Activated CD8-positive, alpha-beta memory T cell treated with anti-CD3 and anti-CD28 coated beads for 4 hours (primary cell): Measurements from ENCODE around the gene CNTNAP2.

Source experiments
- DNase-seq, 2 donors: peaks; one replicate each; pipeline ENCODE4 v3.0.0-alpha.2; 2020; ENCODE audit warnings: low read depth in 2 of 2

Gene CNTNAP2

DNA sequence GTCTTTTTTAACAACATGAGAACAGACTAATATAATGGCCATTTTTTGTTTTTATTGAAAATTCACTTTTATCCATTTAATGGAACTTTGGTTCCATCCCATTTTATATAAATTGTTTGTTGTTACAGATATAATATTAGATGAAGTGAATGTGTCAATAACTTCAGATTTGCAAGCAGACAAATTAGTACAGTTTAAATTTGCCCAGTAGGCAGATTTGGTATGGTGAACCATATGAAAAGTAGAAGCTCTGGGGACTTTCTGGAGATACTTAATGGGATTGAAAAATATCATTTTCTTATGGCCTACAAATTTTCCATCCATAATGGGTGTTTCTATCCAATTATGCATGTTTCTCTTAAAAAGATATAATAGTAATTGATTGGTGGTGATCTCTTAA lies 1277.7 kb downstream of the CNTNAP2 start:
- DNase-seq, result no peak

DNA sequence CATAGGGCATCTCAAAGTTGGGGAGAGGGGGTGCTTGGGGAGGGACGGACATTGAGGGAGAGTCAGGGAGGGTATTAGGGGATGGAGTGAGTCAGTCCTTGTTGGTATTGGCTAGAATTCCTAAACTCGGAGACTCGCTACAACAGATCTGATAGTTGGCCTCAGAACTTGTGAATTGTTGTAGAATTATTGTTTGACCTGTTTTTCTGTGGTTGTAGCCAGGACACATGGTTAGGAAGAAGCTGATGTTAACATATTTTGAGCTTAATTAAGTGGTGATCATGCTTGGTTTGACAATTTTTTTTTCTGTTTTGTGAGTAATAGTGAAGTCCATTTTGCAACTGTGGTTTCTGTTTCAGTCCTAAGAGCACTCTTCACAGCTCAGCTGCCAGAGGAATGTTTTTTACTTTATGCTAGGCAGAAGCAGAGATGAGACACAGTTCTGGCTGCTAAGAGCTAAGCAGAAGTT lies 1283.7 kb downstream of the CNTNAP2 start:
- no peak for DNase-seq

- DNase-seq, result no peak
These were observed 1284.3 kb downstream of the CNTNAP2 start for GRCh38 chr7:147400925-147401324.

- no peak for DNase-seq
These were observed 1289.0 kb downstream of the CNTNAP2 start for GRCh38 chr7:147405621-147406020.

- no peak for DNase-seq
These were observed 1290.0 kb downstream of the CNTNAP2 start for GRCh38 chr7:147406521-147407135.

DNA sequence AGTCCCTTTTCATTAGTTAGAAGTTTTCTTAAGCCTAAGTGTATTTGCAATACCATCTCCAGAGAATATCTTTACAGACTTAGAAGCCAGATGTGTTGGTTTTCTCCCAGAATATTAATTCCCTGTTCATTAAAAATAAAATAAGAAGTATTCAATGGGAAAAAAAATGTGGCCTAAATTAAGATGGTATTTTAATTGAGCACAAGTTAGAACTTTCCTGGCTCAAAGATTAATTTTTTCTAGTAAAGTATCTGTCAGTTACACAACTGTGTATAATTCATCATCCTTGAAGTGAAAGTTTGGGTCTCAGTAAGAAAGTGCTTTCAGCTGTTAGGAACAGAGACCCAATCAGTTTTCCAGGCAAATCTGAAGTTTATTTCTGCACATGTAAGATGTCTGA lies 1294.5 kb downstream of the CNTNAP2 start:
- no peak for DNase-seq

DNA sequence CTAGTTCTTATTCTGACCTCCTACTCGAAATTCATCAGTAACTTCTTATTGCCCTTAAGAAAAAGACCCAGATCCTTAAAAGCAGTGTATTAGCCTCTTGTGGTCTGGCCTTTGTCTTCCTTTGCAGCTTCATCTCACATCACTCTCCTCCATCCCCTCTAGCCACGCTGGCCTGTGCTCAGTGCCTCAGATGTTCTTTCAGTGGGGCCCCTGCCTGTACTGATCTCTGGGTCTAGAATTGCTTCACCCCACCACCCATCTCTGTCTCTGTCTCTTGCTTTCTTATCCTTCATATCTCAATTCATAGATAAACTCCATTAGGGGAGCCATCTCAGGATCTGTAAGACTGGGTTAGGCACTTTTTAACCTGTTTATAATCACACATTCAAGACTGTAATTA lies 1295.5 kb downstream of the CNTNAP2 start:
- DNase-seq, result no peak

GRCh38 chr7:147412782-147413556 lies 1296.4 kb downstream of the CNTNAP2 start:
- DNase-seq, result no peak

DNA sequence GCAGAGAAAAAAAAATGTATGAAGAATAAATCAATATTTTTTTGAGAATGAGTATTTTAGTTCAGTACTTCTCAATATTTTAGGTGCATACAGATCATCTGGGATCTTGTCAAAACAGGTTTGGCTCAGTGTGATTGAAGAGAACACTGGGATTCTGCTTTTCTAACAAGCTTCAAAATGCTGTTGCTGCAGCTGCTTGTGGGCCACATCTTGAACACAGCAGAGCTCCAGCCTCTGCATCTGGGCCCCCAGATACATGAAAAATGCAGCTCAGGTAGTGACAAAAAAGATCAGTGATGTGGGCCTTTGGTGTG lies 1296.9 kb downstream of the CNTNAP2 start:
- no peak for DNase-seq

GRCh38 chr7:147415991-147416390 lies 1299.4 kb downstream of the CNTNAP2 start:
- DNase-seq, result no peak

- DNase-seq, result no peak
These were observed 1302.4 kb downstream of the CNTNAP2 start for GRCh38 chr7:147418966-147419365.

DNA sequence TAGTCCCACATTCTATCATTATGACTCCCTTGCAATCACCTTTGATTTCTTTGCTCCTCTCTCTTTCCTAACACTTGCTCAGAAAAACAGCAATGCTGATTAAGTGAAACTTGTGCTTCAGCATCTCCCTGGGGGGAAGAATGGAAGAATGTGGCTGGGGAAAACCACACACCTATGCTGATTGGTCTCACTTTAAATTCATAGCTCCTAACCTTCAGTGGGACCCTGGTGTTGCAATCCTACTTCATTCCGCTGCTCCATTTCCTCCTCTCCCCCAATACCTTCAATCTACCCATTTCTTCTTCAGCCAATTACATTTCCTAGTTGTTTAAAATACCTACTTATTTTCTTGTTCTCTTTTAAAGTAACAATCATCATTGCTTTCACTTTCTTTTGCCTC lies 1307.3 kb downstream of the CNTNAP2 start:
- DNase-seq, result no peak

DNA sequence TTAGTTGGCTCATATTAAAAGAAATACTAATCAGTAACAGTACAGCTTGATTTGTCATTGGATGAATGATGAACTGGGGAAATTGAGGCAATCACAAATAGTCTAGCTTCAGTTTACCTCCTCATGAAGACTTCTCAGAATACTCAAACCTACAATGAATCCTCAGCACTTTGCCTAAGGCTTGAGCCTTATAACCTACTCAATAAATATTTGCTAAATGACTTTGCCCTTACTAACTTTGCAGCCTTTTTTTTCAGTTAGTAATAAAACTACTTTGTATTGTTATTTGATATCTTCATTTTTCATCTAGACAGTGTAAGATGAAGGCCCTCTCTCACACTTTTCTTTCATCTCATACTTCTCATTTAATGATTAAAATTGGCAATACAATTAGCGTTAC lies 1311.5 kb downstream of the CNTNAP2 start:
- no peak for DNase-seq

DNA sequence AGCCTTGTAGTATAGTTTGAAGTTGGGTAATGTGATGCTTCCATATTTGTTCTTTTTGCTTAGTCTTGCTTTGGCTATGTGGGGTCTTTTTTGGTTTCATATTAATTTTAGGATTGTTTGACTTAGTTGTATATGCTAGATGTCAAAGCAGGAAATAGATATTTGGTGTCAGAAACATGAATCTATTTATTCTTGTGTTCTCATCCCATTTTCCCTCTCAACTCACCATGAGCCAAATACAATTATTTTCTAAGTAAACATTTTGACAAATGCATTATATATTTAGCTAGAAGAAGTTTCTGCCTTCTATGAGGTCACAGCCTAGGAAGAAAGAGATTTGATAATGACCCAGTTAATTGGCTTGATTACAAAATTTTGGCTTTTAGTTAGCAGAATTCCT lies 1313.4 kb downstream of the CNTNAP2 start:
- no peak for DNase-seq

GRCh38 chr7:147432079-147432478 lies 1315.5 kb downstream of the CNTNAP2 start:
- DNase-seq, result no peak

- DNase-seq, result no peak
These were observed 1316.0 kb downstream of the CNTNAP2 start for GRCh38 chr7:147432576-147432975.

DNA sequence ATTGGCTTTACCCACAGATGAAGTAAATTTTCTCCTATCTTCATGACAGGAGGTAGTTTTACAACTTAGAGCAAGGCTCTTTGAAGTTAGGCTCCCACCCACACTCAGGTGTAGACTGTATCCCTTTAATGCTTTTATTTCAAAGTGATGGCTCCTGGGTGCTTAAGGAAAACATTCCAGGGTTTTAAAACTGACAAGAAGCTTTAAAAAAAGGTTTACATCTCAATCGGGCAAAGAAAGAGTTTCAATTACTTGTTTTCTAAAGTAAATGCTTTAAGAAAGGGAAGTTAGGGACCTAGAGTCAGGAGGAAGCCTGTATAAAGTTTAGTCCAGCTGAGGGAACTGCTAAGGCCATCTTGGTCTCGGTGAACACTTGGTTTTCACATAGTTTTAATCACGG lies 1320.1 kb downstream of the CNTNAP2 start:
- DNase-seq, result no peak

DNA sequence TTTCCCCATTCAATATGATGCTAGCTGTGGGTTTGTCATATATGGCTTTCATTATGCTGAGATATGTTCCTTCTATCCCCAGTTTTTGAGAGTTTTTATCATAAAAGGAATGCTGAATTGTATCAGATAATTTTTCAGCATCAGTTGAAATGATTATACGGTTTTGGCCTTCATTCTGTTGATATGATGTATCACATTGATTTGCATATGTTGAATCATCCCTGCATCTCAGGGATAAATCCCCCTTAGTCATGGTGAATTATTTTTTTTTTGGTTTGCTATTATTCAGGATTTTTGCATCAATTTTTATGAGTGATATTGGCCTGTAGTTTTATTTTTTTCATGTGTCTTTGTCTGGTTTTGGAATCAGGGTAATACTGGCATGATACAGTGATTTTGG lies 1321.6 kb downstream of the CNTNAP2 start:
- DNase-seq, result no peak

DNA sequence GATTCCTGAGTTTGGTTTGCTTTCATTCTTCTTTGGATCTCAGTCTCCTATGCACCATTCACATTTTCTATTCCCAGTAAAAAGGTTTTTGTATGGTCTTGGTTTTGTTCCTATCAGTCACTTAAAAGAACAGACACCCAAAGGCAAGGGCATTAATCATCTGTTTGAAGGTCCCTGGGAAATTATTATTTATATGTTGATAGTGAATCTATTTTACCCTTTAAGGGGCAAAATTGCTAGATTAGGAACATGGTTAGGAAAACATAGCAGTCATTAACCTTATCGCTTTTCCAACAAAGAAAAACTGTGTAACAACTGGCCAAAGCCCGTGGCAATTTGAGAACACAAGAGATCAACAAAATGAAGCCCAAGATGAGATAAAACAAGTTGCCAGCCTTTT lies 1327.3 kb downstream of the CNTNAP2 start:
- DNase-seq, result no peak

DNA sequence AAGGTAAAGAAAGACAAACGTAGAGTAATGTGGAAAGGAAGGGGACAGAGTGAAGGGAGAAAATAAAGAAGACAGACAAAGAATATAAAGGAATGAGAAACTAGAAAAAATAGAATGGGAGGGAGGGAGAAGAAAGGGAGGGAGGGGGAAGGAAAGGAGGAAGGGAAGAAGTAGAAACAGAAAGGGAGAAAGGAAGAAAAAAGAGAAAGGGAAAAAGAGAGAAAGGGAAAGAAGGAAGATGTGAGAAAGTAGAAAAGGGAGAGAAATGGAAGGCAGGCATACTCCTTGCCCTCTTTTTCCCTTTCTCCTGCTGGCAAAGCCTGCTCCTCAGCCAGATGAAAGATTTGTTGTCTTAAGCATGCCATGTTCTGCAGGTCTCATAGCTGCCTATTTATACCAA lies 1336.2 kb downstream of the CNTNAP2 start:
- DNase-seq, result no peak

DNA sequence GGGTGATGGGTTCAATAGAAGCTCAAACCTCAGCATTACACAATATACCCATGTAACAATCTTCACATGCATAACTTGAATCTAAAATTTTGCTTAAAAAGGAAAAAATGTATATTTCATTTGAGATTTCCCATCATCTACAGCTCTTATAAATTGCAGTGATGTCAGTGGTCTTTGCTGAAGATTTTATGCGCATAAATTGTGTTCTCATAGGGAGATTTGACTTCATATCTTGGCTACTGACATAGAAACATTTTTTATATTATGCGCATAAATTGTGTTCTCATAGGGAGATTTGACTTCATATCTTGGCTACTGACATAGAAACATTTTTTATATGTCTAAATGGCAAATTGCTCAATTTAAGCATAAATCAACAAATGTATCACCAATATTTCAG lies 1348.6 kb downstream of the CNTNAP2 start:
- DNase-seq, result no peak

DNA sequence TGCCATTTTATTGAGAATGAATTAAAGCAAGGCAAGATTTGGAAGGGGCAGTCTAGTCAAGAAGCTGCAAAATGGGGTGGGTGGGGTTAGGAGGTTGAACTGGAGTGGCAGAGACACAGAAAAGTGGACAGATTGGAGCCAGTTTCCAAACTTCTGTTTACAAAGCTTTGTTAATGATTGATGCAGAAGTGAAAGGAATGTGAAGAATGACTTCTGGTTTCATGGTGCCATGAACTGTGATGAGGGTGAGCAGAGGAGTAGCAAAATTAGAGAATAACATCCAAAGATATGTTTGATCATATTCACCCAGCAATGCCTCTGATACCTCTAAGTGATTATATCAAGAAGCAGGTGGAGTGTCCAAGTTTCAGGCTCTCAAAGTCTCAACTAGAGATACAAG lies 1356.0 kb downstream of the CNTNAP2 start:
- no peak for DNase-seq

DNA sequence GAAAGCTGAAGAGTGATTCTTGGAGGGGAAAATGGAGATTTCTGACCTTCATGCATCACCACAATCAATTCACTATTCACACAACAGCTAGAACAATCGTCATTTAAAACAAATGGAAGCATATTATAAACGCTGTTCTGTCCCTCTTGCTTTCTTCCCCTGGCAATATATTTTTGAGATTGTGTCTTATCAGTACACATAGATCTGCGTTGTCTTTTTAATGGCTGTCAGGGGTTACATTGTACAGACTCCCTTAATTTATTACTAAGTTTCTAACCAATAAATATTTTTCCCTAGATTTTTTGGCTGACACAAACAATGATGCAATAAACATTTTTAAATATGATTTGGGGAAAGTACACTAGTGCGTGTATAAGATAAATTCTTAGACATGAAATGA lies 1358.3 kb downstream of the CNTNAP2 start:
- no peak for DNase-seq

GRCh38 chr7:147477526-147477925 lies 1360.9 kb downstream of the CNTNAP2 start:
- no peak for DNase-seq
